HCT116 (cell line): ENCODE measurements around the gene SLC30A3. TPM values are rescaled to one million over a fixed set of nuclear protein-coding genes. Genes with fewer than 3 reads are reported as not detected.

Source experiments
- ATAC-seq: fragments of 200-7000 bp; cut with Tn5 transposase; 2 replicates; pipeline ENCODE4 v1.9.1; 2020; ENCODE audit warnings: mild to moderate bottlenecking, moderate library complexity
- BruUV-seq: library from RNA; stranded (reverse); fragments of 400-500 nt; replicated peaks from 2 replicates; lab custom pipeline; 2021; lab: Mats Ljungman, UMichigan
- CTCF ChIA-PET: fragments of 300-600 bp; sonication (Branson Sonifier 250); formaldehyde crosslinking; loops from one replicate; lab custom pipeline; 2021; ENCODE audit warnings: antibody characterized with exemption; lab: Charles Lee
- POLR2A ChIA-PET: fragments of 300-600, 350-600 bp; sonication (Branson Sonifier 250); formaldehyde crosslinking; loops from one replicate; lab custom pipeline; 2021; ENCODE audit warnings: antibody characterized with exemption; lab: Charles Lee
- RAD21 ChIA-PET, 2 experiments: fragments of 300-600 bp; sonication (Branson Sonifier 250); formaldehyde crosslinking; loops; one replicate each; lab custom pipeline; 2023; ENCODE audit warnings: low total read pairs in 2 of 2; ENCODE audit not compliant: uncharacterized antibody in 2 of 2, unreplicated experiment in 2 of 2, low non-redundant PET in 1 of 2; lab: Charles Lee
- DNase-seq: peaks from one replicate; pipeline ENCODE4 v3.0.0-alpha.2; 2010; ENCODE audit warnings: low read depth, low spot score
- H2AFZ ChIP-seq: fragments of 200-600 bp; shearing (Covaris generic), sonication (generic); 2 replicates; pipeline ENCODE4 v1.6.1; 2017; ENCODE audit warnings: low read depth, mixed run types, mixed read lengths, antibody characterized with exemption, low read length; ENCODE audit not compliant: poor library complexity, severe bottlenecking
- H3K27ac ChIP-seq: 2 replicates; pipeline ENCODE4 v1.5.1; 2012; ENCODE audit warnings: low read depth, low read length
- H3K27me3 ChIP-seq: fragments of 200-600 bp; sonication (generic); 2 replicates; pipeline ENCODE4 v1.6.1; 2016; ENCODE audit warnings: mixed run types, low read length, mixed read lengths; ENCODE audit not compliant: insufficient read depth
- H3K36me3 ChIP-seq, 2 experiments: fragments of 200-500 bp in 1 of 2; fragments of 200-600 bp in 1 of 2; sonication (Bioruptor generic) in 1 of 2; sonication (generic) in 1 of 2; 2 replicates each; pipeline versions ENCODE4 v1.5.1 to v1.6.1; 2014 to 2016; ENCODE audit warnings: low read length in 2 of 2, inconsistent platforms in 1 of 2, mixed read lengths in 1 of 2, mixed run types in 1 of 2; ENCODE audit not compliant: insufficient read depth in 2 of 2, control insufficient read depth in 1 of 2
- H3K4me1 ChIP-seq, 2 experiments: fragments of 200-600 bp in 1 of 2; sonication (generic) in 1 of 2; 2 replicates each; pipeline versions ENCODE4 v1.5.1 to v1.6.1; 2012 to 2017; ENCODE audit warnings: low read length in 2 of 2, inconsistent platforms in 1 of 2, mild to moderate bottlenecking in 1 of 2, mixed read lengths in 1 of 2, mixed run types in 1 of 2, moderate library complexity in 1 of 2; ENCODE audit not compliant: insufficient read depth in 2 of 2, control insufficient read depth in 1 of 2
- H3K4me2 ChIP-seq: fragments of 200-600 bp; sonication (generic); 2 replicates; pipeline ENCODE4 v1.6.1; 2017; ENCODE audit warnings: mixed run types, low read length, mixed read lengths
- H3K4me3 ChIP-seq, 2 experiments: fragments of 200-600 bp in 1 of 2; sonication (generic) in 1 of 2; replicated peaks in 1 of 2; 2 replicates each; pipeline ENCODE4 v1.5.1; 2011 to 2016; ENCODE audit warnings: low read length in 2 of 2, control low read depth in 1 of 2, low read depth in 1 of 2, mild to moderate bottlenecking in 1 of 2, mixed read lengths in 1 of 2, mixed run types in 1 of 2
- H3K79me2 ChIP-seq: fragments of 200-600 bp; sonication (generic); 2 replicates; pipeline ENCODE4 v1.6.1; 2017; ENCODE audit warnings: mild to moderate bottlenecking, mixed run types, low read length, moderate library complexity, mixed read lengths; ENCODE audit not compliant: insufficient read depth
- H3K9ac ChIP-seq: fragments of 200-600 bp; sonication (generic); 2 replicates; pipeline ENCODE4 v1.6.1; 2016; ENCODE audit warnings: low read length, mixed read lengths
- H3K9me2 ChIP-seq: fragments of 200-600 bp; sonication (generic), shearing (Covaris generic); 2 replicates; pipeline ENCODE4 v1.6.1; 2017; ENCODE audit warnings: mixed run types, mild to moderate bottlenecking, moderate library complexity; ENCODE audit not compliant: insufficient read depth
- H3K9me3 ChIP-seq, 2 experiments: fragments of 200-500 bp in 1 of 2; fragments of 200-600 bp in 1 of 2; sonication (Bioruptor generic) in 1 of 2; sonication (generic) in 1 of 2; 2 replicates each; pipeline ENCODE4 v1.6.1; 2014 to 2017; ENCODE audit warnings: low read length in 2 of 2, mixed read lengths in 2 of 2, inconsistent platforms in 1 of 2, low read depth in 1 of 2, mild to moderate bottlenecking in 1 of 2, mixed run types in 1 of 2, moderate library complexity in 1 of 2; ENCODE audit not compliant: control insufficient read depth in 1 of 2, insufficient read depth in 1 of 2
- H4K20me1 ChIP-seq: fragments of 200-600 bp; sonication (generic), shearing (Covaris generic); 2 replicates; pipeline ENCODE4 v1.6.1; 2017; ENCODE audit warnings: mixed run types, mild to moderate bottlenecking, moderate library complexity; ENCODE audit not compliant: insufficient read depth
- ELF1 ChIP-seq: IDR thresholded peaks from 2 replicates; pipeline ENCODE4 v1.6.1; 2012; ENCODE audit warnings: low read depth, borderline replicate concordance
- EZH2 ChIP-seq: fragments of 200-600 bp; sonication (generic); IDR thresholded peaks from 2 replicates; pipeline ENCODE4 v1.6.1; 2017; ENCODE audit warnings: antibody characterized with exemption, mixed run types
- FOSL1 ChIP-seq: IDR thresholded peaks from 2 replicates; pipeline ENCODE4 v1.6.1; 2012; ENCODE audit warnings: low read depth
- JUND ChIP-seq: IDR thresholded peaks from 2 replicates; pipeline ENCODE4 v1.6.1; 2012
- POLR2A ChIP-seq: IDR thresholded peaks from 2 replicates; pipeline ENCODE4 v1.7.0; 2011; ENCODE audit warnings: borderline replicate concordance; ENCODE audit not compliant: insufficient read depth, insufficient read length; ENCODE audit errors: extremely low read depth
- POLR2AphosphoS5 ChIP-seq: IDR thresholded peaks from 2 replicates; pipeline ENCODE4 v1.6.1; 2011; ENCODE audit warnings: mild to moderate bottlenecking, low read depth, low read length, moderate library complexity
- RAD21 ChIP-seq: IDR thresholded peaks from 2 replicates; pipeline ENCODE4 v1.6.1; 2012; ENCODE audit warnings: low read depth, mild to moderate bottlenecking
- SIN3A ChIP-seq: IDR thresholded peaks from 2 replicates; pipeline ENCODE4 v1.6.1; 2012; ENCODE audit warnings: low read depth
- SRF ChIP-seq: IDR thresholded peaks from 2 replicates; pipeline ENCODE4 v1.6.1; 2012; ENCODE audit warnings: low read depth
- TCF7L2 ChIP-seq: IDR thresholded peaks from 2 replicates; pipeline ENCODE4 v1.7.0; 2011; ENCODE audit warnings: borderline replicate concordance, inconsistent platforms; ENCODE audit not compliant: insufficient read depth, insufficient read length; ENCODE audit errors: extremely low read depth
- intact Hi-C: fragments of 100-400 bp; cut with micrococcal nuclease; formaldehyde crosslinking; loops from 2 replicates; pipeline ENCODE4 v1.10.0; 2022
- total RNA-seq: library from RNA; stranded (reverse); gene quantifications from one replicate; pipeline ENCODE4 v1.2.1, GENCODE V29; 2021; ENCODE audit not compliant: unreplicated experiment
- TF ChIP-seq, protein P1 (sequence below): IDR thresholded peaks from 2 replicates; pipeline ENCODE4 v1.6.1; 2012
- TF ChIP-seq, protein P2 (sequence below): IDR thresholded peaks from 2 replicates; pipeline ENCODE4 v1.6.1; 2012; ENCODE audit warnings: low read depth
- TF ChIP-seq, protein P3 (sequence below), 3 experiments: fragments of 200-600 bp in 1 of 3; sonication (generic) in 1 of 3; IDR thresholded peaks in 2 of 3; conservative IDR thresholded peaks in 1 of 3; 2 replicates each; pipeline ENCODE4 v1.5.1; 2012 to 2017; ENCODE audit warnings: low read depth in 2 of 3, low read length in 2 of 3, antibody characterized with exemption in 1 of 3, borderline replicate concordance in 1 of 3, control low read depth in 1 of 3, mild to moderate bottlenecking in 1 of 3, mixed read lengths in 1 of 3, mixed run types in 1 of 3, moderate library complexity in 1 of 3; ENCODE audit not compliant: insufficient read depth in 1 of 3

SLC30A3 gene
- total RNA-seq, 1 experiment from 2014 or later, result 20.5 TPM

DNA sequence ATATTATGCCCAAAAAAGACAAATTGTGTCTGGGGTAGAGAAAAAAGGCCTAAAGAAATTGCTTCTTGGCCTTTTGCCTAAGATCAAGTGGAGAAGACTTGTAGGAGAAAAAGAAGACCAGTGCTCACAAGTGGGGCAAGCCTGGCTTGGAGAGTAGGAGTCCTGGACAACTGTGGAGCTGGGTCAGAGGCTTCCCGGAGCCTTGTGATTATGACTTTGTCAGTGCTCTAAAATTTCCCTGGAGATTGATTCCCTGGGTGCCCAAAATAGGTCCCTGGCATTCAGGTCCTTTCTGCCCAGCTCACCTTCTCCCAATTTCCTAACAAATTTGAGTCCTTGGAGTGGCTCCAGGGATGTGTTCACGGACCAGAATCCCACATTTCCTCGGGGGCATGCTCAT is 18.6 kb upstream of the SLC30A3 start:
- no peak for ATAC-seq
- RAD21 ChIA-PET, result interaction anchor here in 1 of 2 experiments (1.2 kb wide), 1 partner anchor 22 kb away, joined by 3 read pairs; no protein-coding TSS in a partner anchor

More for the DNA sequence above, 18.6 kb upstream of the SLC30A3 start:
- H3K4me1 ChIP-seq, result peaks cover 2 to 28% of the 10 kb centered on the region in 2 experiments
- ChIA-PET POLR2A (interaction anchor here (2.3 kb wide), 1 partner anchor 12 kb away, joined by 8 read pairs; no protein-coding TSS in a partner anchor), CTCF (interaction anchor here (1.3 to 5.6 kb wide), 4 partner anchors 11 to 90 kb away, joined by 3 to 50 read pairs (median 17); no protein-coding TSS in a partner anchor)
- intact Hi-C loops, result loop anchor here (2.0 to 5.0 kb wide), 2 partner anchors 183 to 314 kb away; no protein-coding TSS in a partner anchor
- no peaks in the 10 kb centered on the region for H3K36me3 ChIP-seq
- no peaks in the 10 kb centered on the region for H4K20me1 ChIP-seq
- no peak overlapping the region for H3K9ac ChIP-seq
- no peaks in the 10 kb centered on the region for H3K79me2 ChIP-seq
- no peak for TF ChIP-seq RAD21
- TF ChIP-seq, protein P1, sequence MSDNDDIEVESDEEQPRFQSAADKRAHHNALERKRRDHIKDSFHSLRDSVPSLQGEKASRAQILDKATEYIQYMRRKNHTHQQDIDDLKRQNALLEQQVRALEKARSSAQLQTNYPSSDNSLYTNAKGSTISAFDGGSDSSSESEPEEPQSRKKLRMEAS, result no peak
- TF ChIP-seq JUND, result no peak
- TF ChIP-seq SIN3A, result no peak
- no peak for TF ChIP-seq EZH2
- TF ChIP-seq POLR2A, result no peak
- TF ChIP-seq ELF1, result no peak
- no peak for TF ChIP-seq SRF
- TF ChIP-seq FOSL1, result no peak
- no peak for TF ChIP-seq TCF7L2
- TF ChIP-seq, protein P2, sequence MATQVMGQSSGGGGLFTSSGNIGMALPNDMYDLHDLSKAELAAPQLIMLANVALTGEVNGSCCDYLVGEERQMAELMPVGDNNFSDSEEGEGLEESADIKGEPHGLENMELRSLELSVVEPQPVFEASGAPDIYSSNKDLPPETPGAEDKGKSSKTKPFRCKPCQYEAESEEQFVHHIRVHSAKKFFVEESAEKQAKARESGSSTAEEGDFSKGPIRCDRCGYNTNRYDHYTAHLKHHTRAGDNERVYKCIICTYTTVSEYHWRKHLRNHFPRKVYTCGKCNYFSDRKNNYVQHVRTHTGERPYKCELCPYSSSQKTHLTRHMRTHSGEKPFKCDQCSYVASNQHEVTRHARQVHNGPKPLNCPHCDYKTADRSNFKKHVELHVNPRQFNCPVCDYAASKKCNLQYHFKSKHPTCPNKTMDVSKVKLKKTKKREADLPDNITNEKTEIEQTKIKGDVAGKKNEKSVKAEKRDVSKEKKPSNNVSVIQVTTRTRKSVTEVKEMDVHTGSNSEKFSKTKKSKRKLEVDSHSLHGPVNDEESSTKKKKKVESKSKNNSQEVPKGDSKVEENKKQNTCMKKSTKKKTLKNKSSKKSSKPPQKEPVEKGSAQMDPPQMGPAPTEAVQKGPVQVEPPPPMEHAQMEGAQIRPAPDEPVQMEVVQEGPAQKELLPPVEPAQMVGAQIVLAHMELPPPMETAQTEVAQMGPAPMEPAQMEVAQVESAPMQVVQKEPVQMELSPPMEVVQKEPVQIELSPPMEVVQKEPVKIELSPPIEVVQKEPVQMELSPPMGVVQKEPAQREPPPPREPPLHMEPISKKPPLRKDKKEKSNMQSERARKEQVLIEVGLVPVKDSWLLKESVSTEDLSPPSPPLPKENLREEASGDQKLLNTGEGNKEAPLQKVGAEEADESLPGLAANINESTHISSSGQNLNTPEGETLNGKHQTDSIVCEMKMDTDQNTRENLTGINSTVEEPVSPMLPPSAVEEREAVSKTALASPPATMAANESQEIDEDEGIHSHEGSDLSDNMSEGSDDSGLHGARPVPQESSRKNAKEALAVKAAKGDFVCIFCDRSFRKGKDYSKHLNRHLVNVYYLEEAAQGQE, result no peak
- TF ChIP-seq POLR2AphosphoS5, result no peak
- TF ChIP-seq, protein P3, sequence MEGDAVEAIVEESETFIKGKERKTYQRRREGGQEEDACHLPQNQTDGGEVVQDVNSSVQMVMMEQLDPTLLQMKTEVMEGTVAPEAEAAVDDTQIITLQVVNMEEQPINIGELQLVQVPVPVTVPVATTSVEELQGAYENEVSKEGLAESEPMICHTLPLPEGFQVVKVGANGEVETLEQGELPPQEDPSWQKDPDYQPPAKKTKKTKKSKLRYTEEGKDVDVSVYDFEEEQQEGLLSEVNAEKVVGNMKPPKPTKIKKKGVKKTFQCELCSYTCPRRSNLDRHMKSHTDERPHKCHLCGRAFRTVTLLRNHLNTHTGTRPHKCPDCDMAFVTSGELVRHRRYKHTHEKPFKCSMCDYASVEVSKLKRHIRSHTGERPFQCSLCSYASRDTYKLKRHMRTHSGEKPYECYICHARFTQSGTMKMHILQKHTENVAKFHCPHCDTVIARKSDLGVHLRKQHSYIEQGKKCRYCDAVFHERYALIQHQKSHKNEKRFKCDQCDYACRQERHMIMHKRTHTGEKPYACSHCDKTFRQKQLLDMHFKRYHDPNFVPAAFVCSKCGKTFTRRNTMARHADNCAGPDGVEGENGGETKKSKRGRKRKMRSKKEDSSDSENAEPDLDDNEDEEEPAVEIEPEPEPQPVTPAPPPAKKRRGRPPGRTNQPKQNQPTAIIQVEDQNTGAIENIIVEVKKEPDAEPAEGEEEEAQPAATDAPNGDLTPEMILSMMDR (IDR thresholded peaks at IDR 0.05 in 2 of 3, conservative IDR thresholded peaks at IDR 0.05 in 1 of 3; ENCODE audit: borderline replicate concordance in 1 of 3, insufficient read depth in 1 of 3, low read depth in 2 of 3, low read length in 2 of 3), result no peak
- DNase-seq, result no peak
- H2AFZ ChIP-seq, result no peak overlapping the region
- no peaks in the 10 kb centered on the region for H3K9me2 ChIP-seq
- H3K4me2 ChIP-seq, result peak overlapping the region; percentile 34; the same call in 1 of the 2 replicates
- H3K4me3 ChIP-seq, result no peak overlapping the region
- no TSS peak for BruUV-seq
- H3K9me3 ChIP-seq, result no peaks in the 10 kb centered on the region
- H3K27ac ChIP-seq, result no peak overlapping the region
- H3K27me3 ChIP-seq, result no peaks in the 10 kb centered on the region
